WTC11 (cell line): ENCODE measurements around the gene CNOT3. TPM values are rescaled to one million over a fixed set of nuclear protein-coding genes. Genes with fewer than 3 reads are reported as not detected.

ENCODE experiments used
- AFF4 ChIP-seq: sonication (generic); formaldehyde crosslinking; IDR thresholded peaks from 2 replicates; pipeline ENCODE4 v1.8.1; 2023; ENCODE audit warnings: mild to moderate bottlenecking, missing genetic modification reagents, borderline replicate concordance
- ARID4B ChIP-seq: sonication (generic); formaldehyde crosslinking; IDR thresholded peaks from 2 replicates; pipeline ENCODE4 v1.8.0; 2023; ENCODE audit warnings: missing genetic modification reagents, mild to moderate bottlenecking, borderline replicate concordance
- ATF2 ChIP-seq: sonication (generic); formaldehyde crosslinking; IDR thresholded peaks from 2 replicates; pipeline ENCODE4 v1.8.1; 2022; ENCODE audit warnings: low read depth, missing genetic modification reagents, borderline replicate concordance
- ATF3 ChIP-seq: sonication (generic); formaldehyde crosslinking; conservative IDR thresholded peaks from 2 replicates; pipeline ENCODE4 v1.8.1; 2022; ENCODE audit warnings: mild to moderate bottlenecking, missing genetic modification reagents
- ERG ChIP-seq: fragments of 250-450 bp; sonication (Bioruptor Pico); IDR thresholded peaks from 2 replicates; pipeline ENCODE4 v1.8.0; 2021; ENCODE audit warnings: mild to moderate bottlenecking
- ETV6 ChIP-seq: sonication (generic); formaldehyde crosslinking; IDR thresholded peaks from 2 replicates; pipeline ENCODE4 v1.8.1; 2022; ENCODE audit warnings: mild to moderate bottlenecking, missing genetic modification reagents
- GTF2I ChIP-seq: fragments of 250-450 bp; sonication (Bioruptor Pico); conservative IDR thresholded peaks from 2 replicates; pipeline ENCODE4 v1.4.0; 2021; ENCODE audit warnings: mild to moderate bottlenecking
- HMGA2 ChIP-seq: fragments of 250-450 bp; sonication (Bioruptor Pico); IDR thresholded peaks from 2 replicates; pipeline ENCODE4 v1.4.0; 2021; ENCODE audit warnings: mild to moderate bottlenecking, moderate library complexity
- IRF2 ChIP-seq: sonication (generic); formaldehyde crosslinking; IDR thresholded peaks from 2 replicates; pipeline ENCODE4 v1.8.0; 2022; ENCODE audit warnings: low read depth, missing genetic modification reagents, borderline replicate concordance
- JAZF1 ChIP-seq: fragments of 250-450 bp; sonication (Bioruptor Pico); IDR thresholded peaks from 2 replicates; pipeline ENCODE4 v1.9.0; 2021; ENCODE audit warnings: moderate library complexity, mild to moderate bottlenecking, inconsistent platforms
- JUN ChIP-seq: sonication (generic); formaldehyde crosslinking; IDR thresholded peaks from 2 replicates; pipeline ENCODE4 v1.8.0; 2023; ENCODE audit warnings: mild to moderate bottlenecking, missing genetic modification reagents
- KAT7 ChIP-seq: sonication (generic); formaldehyde crosslinking; IDR thresholded peaks from 2 replicates; pipeline ENCODE4 v1.8.1; 2023; ENCODE audit warnings: missing genetic modification reagents, mild to moderate bottlenecking, borderline replicate concordance
- MXD4 ChIP-seq: fragments of 250-450 bp; sonication (Bioruptor Pico); IDR thresholded peaks from 2 replicates; pipeline ENCODE4 v1.8.0; 2021; ENCODE audit warnings: mild to moderate bottlenecking, moderate library complexity, borderline replicate concordance
- NFE2L1 ChIP-seq: sonication (generic); formaldehyde crosslinking; IDR thresholded peaks from 2 replicates; pipeline ENCODE4 v1.8.1; 2023; ENCODE audit warnings: missing genetic modification reagents
- NFYB ChIP-seq: sonication (generic); formaldehyde crosslinking; conservative IDR thresholded peaks from 2 replicates; pipeline ENCODE4 v1.8.0; 2022; ENCODE audit warnings: low read depth, missing genetic modification reagents
- RORB ChIP-seq: fragments of 250-450 bp; sonication (Bioruptor Pico); IDR thresholded peaks from 2 replicates; pipeline ENCODE4 v1.9.0; 2021; ENCODE audit warnings: mild to moderate bottlenecking
- SMAD3 ChIP-seq: sonication (generic); formaldehyde crosslinking; IDR thresholded peaks from 2 replicates; pipeline ENCODE4 v1.8.0; 2022; ENCODE audit warnings: missing genetic modification reagents, mild to moderate bottlenecking, borderline replicate concordance
- TCF7 ChIP-seq: sonication (generic); formaldehyde crosslinking; IDR thresholded peaks from 2 replicates; pipeline ENCODE4 v1.8.0; 2022; ENCODE audit warnings: mild to moderate bottlenecking, low read depth, missing genetic modification reagents, moderate library complexity
- TEAD4 ChIP-seq: sonication (generic); formaldehyde crosslinking; IDR thresholded peaks from 2 replicates; pipeline ENCODE4 v1.8.0; 2022; ENCODE audit warnings: mild to moderate bottlenecking, missing genetic modification reagents
- ZNF219 ChIP-seq: sonication (generic); formaldehyde crosslinking; IDR thresholded peaks from 2 replicates; pipeline ENCODE4 v1.8.0; 2023; ENCODE audit warnings: missing genetic modification reagents, mild to moderate bottlenecking, borderline replicate concordance
- ZNF317 ChIP-seq: sonication (generic); formaldehyde crosslinking; IDR thresholded peaks from 2 replicates; pipeline ENCODE4 v1.8.1; 2023; ENCODE audit warnings: low read depth, mild to moderate bottlenecking, moderate library complexity, missing genetic modification reagents, borderline replicate concordance
- ZNF423 ChIP-seq: fragments of 250-450 bp; sonication (Bioruptor Pico); IDR thresholded peaks from 2 replicates; pipeline ENCODE4 v2.1.2; 2022; ENCODE audit warnings: mild to moderate bottlenecking, moderate library complexity
- ZNF532 ChIP-seq: fragments of 250-450 bp; sonication (Bioruptor Pico); IDR thresholded peaks from 2 replicates; pipeline ENCODE4 v1.9.0; 2021; ENCODE audit warnings: mild to moderate bottlenecking, borderline replicate concordance
- ZNF671 ChIP-seq: fragments of 250-450 bp; sonication (Bioruptor Pico); IDR thresholded peaks from 2 replicates; pipeline ENCODE4 v1.8.0; 2021; ENCODE audit warnings: mild to moderate bottlenecking
- total RNA-seq: library from RNA; stranded (reverse); gene quantifications from 3 replicates; pipeline ENCODE4 v1.2.3, GENCODE V29; 2021

The CNOT3 gene
- total RNA-seq, 1 experiment from 2014 or later: 93.3 TPM

GRCh38 chr19:54102421-54103169 is 35.0 kb upstream of the CNOT3 start, which contains the start of gene NDUFA3 (continued):
- TF ChIP-seq SMAD3: peak; percentile 85
- TF ChIP-seq MXD4 (CRISPR knock-in tag): no peak
- no peak for TF ChIP-seq ARID4B
- no peak for TF ChIP-seq NFYB
- no peak for TF ChIP-seq IRF2
- no peak; the same call in 1 of the 2 replicates for TF ChIP-seq ETV6 (CRISPR knock-in tag)
- TF ChIP-seq GTF2I: peak; percentile 100
- no peak for TF ChIP-seq KAT7 (CRISPR knock-in tag)
- no peak for TF ChIP-seq RORB (CRISPR knock-in tag)
- TF ChIP-seq JAZF1 (CRISPR knock-in tag): no peak
- 0 out of 2 replicates have a peak, but pooled peaks have one; percentile 20 for TF ChIP-seq AFF4 (CRISPR knock-in tag)
- no peak for TF ChIP-seq ATF2 (CRISPR knock-in tag)
- TF ChIP-seq HMGA2 (CRISPR knock-in tag): no peak
- TF ChIP-seq ZNF671: no peak
- TF ChIP-seq ATF3 (CRISPR knock-in tag): no peak
- no peak for TF ChIP-seq ZNF423 (CRISPR knock-in tag)
- no peak for TF ChIP-seq TEAD4 (CRISPR knock-in tag)
- TF ChIP-seq JUN (CRISPR knock-in tag): no peak
- TF ChIP-seq ZNF532 (CRISPR knock-in tag): no peak
- peak; percentile 87 for TF ChIP-seq NFE2L1 (CRISPR knock-in tag)
- no peak for TF ChIP-seq TCF7 (CRISPR knock-in tag)
- TF ChIP-seq ZNF219 (CRISPR knock-in tag): no peak
- no peak for TF ChIP-seq ZNF317 (CRISPR knock-in tag)
- TF ChIP-seq ERG (CRISPR knock-in tag): no peak
